Kidney (tissue), 14 donors: Measurements from ENCODE around the gene OSBPL9. TPM values are rescaled to one million over a fixed set of nuclear protein-coding genes. Genes with fewer than 3 reads are reported as not detected.

ENCODE experiments used
- DNase-seq, 5 donors: peaks; one replicate each; pipeline ENCODE4 v3.0.0-alpha.2; 2013 to 2020
- FAIRE-seq: peaks from 2 replicates; lab custom pipeline; 2012; peaks lifted over from hg19 to GRCh38; lab: Jason Lieb, UNC
- H3K27ac ChIP-seq, 2 donors: one replicate each; pipeline ENCODE4 v1.7.0; 2013; ENCODE audit warnings: low read depth in 2 of 2, low read length in 2 of 2, inconsistent platforms in 1 of 2
- H3K27me3 ChIP-seq: one replicate; pipeline ENCODE4 v1.7.1; 2013; ENCODE audit warnings: low read length, inconsistent platforms; ENCODE audit not compliant: control insufficient read depth, insufficient read depth
- H3K36me3 ChIP-seq, 3 donors: one replicate each; pipeline versions ENCODE4 v1.7.0 to v1.7.1; 2013; ENCODE audit warnings: low read length in 3 of 3, control low read depth in 1 of 3, inconsistent platforms in 1 of 3; ENCODE audit not compliant: insufficient read depth in 3 of 3, control insufficient read depth in 2 of 3
- H3K4me1 ChIP-seq, 3 donors: one replicate each; pipeline versions ENCODE4 v1.7.0 to v1.7.1; 2013; ENCODE audit warnings: low read length in 3 of 3, inconsistent platforms in 1 of 3, low read depth in 1 of 3; ENCODE audit not compliant: control insufficient read depth in 2 of 3, insufficient read depth in 2 of 3
- H3K4me3 ChIP-seq, 3 donors: one replicate each; pipeline versions ENCODE4 v1.7.0 to v1.8.1; 2013; ENCODE audit warnings: low read length in 3 of 3, control low read depth in 1 of 3, inconsistent platforms in 1 of 3
- H3K9ac ChIP-seq, 3 donors: one replicate each; pipeline versions ENCODE4 v1.7.0 to v1.7.1; 2013; ENCODE audit warnings: low read length in 3 of 3, control low read depth in 1 of 3, inconsistent platforms in 1 of 3
- H3K9me3 ChIP-seq, 3 donors: one replicate each; pipeline versions ENCODE4 v1.7.0 to v1.7.1; 2013; ENCODE audit warnings: low read length in 3 of 3, control low read depth in 1 of 3, inconsistent platforms in 1 of 3; ENCODE audit not compliant: control insufficient read depth in 2 of 3, insufficient read depth in 1 of 3
- CTCF ChIP-seq: IDR thresholded peaks from 3 replicates; pipeline ENCODE4 v1.5.1; 2012; ENCODE audit warnings: mild to moderate bottlenecking, moderate library complexity, borderline replicate concordance; ENCODE audit not compliant: insufficient read depth; ENCODE audit errors: extremely low read depth
- intact Hi-C: fragments of 100-400 bp; cut with DNase I; formaldehyde crosslinking; loops from one replicate; pipeline ENCODE4 v1.11.1; 2022
- polyA plus RNA-seq: library from polyadenylated mRNA; stranded (reverse); fragments of 350-450 nt; fragmentation: Illumina TruSeq; extraction: RNeasy Lipid Tissue Mini Kit (QIAGEN cat#74804); gene quantifications from one replicate; pipeline ENCODE4 v1.2.3, GENCODE V29; 2014; ENCODE audit warnings: low read depth, low replicate concordance; ENCODE audit not compliant: insufficient read depth
- total RNA-seq: library from RNA; stranded (reverse); fragmentation: NEBNext Ultra II Directional; extraction: Animal tissue kit (Norgen Biotek cat#: 25700); gene quantifications from one replicate; pipeline ENCODE4 v1.2.1, GENCODE V29; 2021
- donor health status: control.
- donor health status: control.
- donor health status: control.
- donor health status: control.
- donor health status: control.
- donor health status: DM: yes; HTN: yes; CAD: no.
- donor health status: Normal renal cell carcinoma (clear cell type).

The OSBPL9 gene
- total and polyA plus RNA-seq, 2 donors from 2014 or later = 73.2 to 76.6 TPM

GRCh38 chr1:51750218-51750617 lies 133.3 kb downstream of the OSBPL9 start:
- Histone ChIP-seq H3K27me3 (no peaks in the 10 kb centered on the region), H3K9ac (no peak overlapping the region), H3K4me1 (no peaks in the 10 kb centered on the region), H3K4me3 (no peak overlapping the region), H3K27ac (no peak overlapping the region), H3K36me3 (peaks cover 0 to 7% (median 5%) of the 10 kb centered on the region in 3 donors), H3K9me3 (no peaks in the 10 kb centered on the region)
- FAIRE-seq (peak; percentile 25), DNase-seq (no peak)
- TF ChIP-seq CTCF = no peak
- intact Hi-C loops = no loop called here

GRCh38 chr1:51750729-51751128 lies 133.8 kb downstream of the OSBPL9 start:
- no peaks in the 10 kb centered on the region for H3K9me3 ChIP-seq
- H3K4me1 ChIP-seq = no peaks in the 10 kb centered on the region
- TF ChIP-seq CTCF = no peak
- H3K9ac ChIP-seq = no peak overlapping the region
- H3K36me3 ChIP-seq = peaks cover 3 to 7% (median 5%) of the 10 kb centered on the region in 3 donors
- no peaks in the 10 kb centered on the region for H3K27me3 ChIP-seq
- intact Hi-C loops = no loop called here
- H3K4me3 ChIP-seq = no peak overlapping the region
- DNase-seq = no peak
- H3K27ac ChIP-seq = no peak overlapping the region
- no peak for FAIRE-seq

DNA sequence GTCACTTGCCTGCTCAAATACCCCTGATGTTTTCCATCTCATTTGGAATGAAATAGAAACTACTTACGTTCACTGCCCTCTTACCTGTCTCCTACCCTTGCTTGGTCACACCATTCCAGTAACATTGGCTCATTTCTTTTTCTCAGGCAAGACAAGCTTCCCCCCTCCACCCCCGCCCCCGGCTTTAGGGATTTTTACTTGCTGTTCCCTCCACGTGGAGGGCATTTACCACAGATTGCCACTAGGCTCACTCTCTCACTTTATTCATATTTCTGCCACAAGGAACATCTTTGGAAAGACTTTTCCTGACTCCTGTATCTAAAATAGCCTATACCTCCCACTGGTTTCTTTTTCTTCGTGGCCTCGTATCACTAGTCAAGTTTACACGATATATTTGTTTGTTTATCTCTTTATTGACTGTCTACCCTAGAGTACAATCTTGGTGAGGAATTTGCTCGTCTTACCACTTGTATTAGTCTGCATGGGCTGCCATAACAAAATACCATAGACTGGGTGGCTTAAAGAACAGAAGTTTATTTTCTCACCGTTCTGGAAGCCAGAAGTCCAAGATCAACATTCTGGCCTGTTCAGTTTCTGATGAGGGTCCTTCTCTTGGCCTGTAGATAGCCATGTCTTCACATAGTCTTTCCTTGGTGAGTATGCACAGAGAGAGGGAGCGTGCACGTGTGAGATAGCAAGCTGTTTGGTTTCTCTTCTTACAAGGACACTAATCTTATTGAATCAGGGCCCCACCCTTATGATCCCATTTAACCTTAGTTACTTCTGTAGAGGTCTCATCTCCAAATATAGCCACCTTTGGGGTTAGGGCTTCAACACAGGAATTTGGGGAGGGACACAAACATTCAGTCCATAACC lies 135.4 kb downstream of the OSBPL9 start:
- Histone ChIP-seq H3K9ac (no peak overlapping the region), H3K27ac (no peak overlapping the region), H3K4me3 (no peak overlapping the region), H3K36me3 (peaks cover 5 to 7% (median 6%) of the 10 kb centered on the region in 3 donors), H3K9me3 (no peaks in the 10 kb centered on the region), H3K4me1 (no peaks in the 10 kb centered on the region), H3K27me3 (no peaks in the 10 kb centered on the region)
- no peak for DNase-seq
- TF ChIP-seq CTCF = no peak
- intact Hi-C loops = no loop called here
- no peak for FAIRE-seq
